HG03460 (cell line): ENCODE data around the gene ANAPC2.
A peak's percentile ranks its signal among the peaks of the same experiment; 100 is the strongest.

Experiments used
- ATAC-seq: cut with Tn5 transposase; IDR thresholded peaks from one replicate; pipeline ENCODE4 v1.9.1; 2021; ENCODE audit not compliant: unreplicated experiment

Gene ANAPC2, protein sequence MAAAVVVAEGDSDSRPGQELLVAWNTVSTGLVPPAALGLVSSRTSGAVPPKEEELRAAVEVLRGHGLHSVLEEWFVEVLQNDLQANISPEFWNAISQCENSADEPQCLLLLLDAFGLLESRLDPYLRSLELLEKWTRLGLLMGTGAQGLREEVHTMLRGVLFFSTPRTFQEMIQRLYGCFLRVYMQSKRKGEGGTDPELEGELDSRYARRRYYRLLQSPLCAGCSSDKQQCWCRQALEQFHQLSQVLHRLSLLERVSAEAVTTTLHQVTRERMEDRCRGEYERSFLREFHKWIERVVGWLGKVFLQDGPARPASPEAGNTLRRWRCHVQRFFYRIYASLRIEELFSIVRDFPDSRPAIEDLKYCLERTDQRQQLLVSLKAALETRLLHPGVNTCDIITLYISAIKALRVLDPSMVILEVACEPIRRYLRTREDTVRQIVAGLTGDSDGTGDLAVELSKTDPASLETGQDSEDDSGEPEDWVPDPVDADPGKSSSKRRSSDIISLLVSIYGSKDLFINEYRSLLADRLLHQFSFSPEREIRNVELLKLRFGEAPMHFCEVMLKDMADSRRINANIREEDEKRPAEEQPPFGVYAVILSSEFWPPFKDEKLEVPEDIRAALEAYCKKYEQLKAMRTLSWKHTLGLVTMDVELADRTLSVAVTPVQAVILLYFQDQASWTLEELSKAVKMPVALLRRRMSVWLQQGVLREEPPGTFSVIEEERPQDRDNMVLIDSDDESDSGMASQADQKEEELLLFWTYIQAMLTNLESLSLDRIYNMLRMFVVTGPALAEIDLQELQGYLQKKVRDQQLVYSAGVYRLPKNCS

DNA sequence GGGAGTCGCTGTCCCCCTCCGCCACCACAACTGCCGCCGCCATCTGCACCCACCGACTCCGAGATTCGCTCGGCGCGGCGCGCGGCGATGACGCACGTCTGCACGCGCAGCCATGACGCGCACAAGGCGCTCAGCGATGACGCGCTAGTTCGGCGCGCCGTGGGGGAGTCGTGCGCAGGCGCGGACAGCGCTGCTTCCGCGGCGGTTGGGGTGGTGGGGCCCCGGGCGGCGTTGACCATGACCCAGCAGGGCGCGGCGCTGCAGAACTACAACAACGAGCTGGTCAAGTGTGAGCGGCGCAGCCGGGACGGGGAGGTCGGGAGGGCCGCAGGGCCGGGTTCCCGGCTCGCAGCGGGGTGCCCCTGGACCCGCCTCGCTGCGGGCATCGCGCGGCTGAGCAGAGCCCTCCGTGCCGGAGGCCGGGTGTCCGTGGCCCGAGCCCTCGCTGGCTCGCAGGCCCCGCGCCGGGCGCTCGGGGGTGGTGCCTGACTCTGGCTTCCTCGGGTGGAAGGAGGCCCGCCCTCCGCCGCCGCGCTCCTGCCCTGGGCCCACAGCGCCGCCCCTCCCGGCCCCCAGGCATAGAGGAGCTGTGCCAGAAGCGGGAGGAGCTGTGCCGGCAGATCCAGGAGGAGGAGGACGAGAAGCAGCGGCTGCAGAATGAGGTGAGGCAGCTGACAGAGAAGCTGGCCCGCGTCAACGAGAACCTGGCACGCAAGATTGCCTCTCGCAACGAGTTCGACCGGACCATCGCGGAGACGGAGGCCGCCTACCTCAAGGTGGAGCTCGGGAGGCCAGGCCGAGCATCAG lies at the start of gene ANAPC2, which contains the start of gene SSNA1:
Gene ANAPC2, minus strand, starts transcription at position 71 of the 807 bp plus-strand sequence. Its CDS starts 28 bp downstream, at position 43.
Gene SSNA1, plus strand, starts transcription at position 187 of the 807 bp plus-strand sequence. Its CDS starts 51 bp downstream, at position 238.
- ATAC-seq = peak; percentile 68

DNA sequence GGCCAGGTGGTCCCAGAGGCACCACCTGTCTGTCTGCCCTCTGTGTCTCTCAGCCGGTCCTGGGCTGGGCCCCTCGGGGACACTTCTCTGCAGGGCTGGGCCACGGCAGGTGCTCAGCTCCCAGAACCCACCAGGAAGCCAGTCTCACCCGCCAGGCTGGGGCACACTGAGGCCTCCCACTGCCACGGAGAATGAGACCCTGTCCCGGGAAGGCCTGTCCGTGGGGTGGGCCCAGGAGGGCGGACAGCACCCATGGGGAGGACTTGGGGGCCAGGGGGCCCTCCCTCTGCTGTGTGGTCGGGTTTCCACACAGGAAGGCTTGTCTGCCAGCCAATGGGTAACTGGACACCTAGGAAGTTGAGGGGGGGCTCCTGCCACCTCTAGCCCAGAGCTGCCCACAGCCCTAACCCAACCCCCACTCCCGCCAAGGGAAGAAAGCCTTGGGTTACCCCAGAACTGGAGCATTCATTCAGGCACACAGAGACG lies 48.6 kb upstream of the ANAPC2 start:
- ATAC-seq = no peak

GRCh38 chr9:137236238-137236935 lies 48.0 kb upstream of the ANAPC2 start:
- no peak for ATAC-seq

DNA sequence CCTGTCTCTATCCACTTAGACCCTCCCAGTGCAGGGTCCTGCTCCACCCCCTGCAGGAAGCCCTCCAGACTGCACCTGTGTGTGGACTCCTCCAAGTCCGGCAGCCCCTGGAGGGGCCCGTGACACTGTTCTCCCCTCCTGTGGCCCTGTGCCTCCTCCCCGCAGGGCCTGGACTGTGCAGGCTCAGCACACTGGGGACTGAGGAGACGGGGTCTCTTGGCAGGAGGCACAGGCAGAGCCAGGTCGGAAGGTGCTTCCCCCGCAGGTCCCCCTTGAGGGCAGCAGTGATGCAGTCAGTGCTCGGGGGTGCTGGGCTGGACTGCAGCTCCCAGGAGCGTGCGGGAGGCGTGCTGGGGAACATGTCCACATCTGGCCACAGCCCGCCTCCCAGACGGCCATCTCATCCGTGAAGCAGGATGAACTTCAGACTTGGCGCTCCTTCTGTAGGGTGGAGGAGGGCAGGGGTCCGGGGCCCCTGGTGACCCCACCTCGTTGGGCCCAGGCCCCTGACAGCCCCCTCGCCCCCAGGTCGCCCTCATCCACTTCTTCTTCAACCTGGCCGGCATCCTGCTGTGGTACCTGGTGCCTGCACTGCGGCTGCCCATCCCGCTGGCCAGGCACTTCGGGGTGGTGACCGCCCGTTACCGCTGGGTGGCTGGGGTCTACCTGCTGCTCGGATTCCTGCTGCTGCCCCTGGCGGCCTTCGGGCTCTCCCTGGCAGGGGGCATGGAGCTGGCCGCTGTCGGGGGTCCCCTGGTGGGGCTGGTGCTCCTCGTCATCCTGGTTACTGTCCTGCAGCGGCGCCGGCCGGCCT lies 47.3 kb upstream of the ANAPC2 start:
- ATAC-seq = no peak

- ATAC-seq = no peak
Measured at GRCh38 chr9:137234758-137235423, 46.5 kb upstream of the ANAPC2 start.

DNA sequence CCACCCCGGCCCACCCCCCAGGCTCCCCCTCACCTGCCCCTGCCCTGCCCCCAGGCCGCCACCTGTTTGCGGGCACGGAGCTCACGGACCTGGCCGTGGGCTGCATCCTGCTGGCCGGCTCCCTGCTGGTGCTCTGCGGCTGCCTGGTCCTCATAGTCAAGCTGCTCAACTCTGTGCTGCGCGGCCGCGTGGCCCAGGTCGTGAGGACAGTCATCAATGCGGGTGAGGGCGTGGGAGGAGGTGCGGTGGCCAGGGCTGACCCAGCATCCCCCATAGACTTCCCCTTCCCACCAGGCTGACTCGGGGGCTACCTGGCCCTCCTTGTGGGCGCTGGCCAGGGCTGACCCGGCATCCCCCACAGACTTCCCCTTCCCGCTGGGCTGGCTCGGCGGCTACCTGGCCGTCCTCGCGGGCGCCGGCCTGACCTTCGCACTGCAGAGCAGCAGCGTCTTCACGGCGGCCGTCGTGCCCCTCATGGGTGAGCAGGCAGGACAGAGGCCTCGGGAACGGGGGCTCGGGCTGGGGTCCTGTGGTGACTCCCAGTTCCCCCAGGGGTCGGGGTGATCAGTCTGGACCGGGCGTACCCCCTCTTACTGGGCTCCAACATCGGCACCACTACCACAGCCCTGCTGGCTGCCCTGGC lies 45.8 kb upstream of the ANAPC2 start:
- no peak for ATAC-seq

DNA sequence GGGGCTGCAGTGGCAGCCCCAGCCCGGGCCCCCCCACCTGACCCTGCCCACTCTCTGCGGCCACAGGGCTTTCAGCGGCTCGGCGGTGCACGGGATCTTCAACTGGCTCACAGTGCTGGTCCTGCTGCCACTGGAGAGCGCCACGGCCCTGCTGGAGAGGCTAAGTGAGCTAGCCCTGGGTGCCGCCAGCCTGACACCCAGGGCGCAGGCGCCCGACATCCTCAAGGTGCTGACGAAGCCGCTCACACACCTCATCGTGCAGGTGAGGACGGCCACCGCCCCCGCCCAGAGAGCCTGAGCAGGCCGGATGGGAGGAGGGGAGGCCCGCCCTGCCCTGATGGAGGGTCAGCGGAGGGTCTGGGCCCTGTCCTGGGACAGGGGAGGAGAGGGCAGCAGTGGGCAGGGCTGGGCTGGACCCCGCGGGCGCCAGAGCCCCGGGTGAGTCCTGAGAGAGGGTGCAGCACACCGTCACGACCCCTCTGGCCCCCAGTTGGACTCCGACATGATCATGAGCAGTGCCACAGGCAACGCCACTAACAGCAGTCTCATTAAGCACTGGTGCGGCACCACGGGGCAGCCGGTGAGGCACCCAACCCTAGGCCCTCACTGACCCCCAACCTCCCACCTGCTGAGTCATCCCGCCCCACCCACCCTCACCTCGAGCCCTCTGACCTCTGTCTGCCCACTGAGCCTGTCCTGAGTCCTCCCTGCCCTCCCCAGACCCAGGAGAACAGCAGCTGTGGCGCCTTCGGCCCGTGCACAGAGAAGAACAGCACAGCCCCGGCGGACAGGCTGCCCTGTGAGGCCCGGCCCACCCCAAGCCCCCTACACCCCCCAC lies 45.0 kb upstream of the ANAPC2 start:
- no peak for ATAC-seq

DNA sequence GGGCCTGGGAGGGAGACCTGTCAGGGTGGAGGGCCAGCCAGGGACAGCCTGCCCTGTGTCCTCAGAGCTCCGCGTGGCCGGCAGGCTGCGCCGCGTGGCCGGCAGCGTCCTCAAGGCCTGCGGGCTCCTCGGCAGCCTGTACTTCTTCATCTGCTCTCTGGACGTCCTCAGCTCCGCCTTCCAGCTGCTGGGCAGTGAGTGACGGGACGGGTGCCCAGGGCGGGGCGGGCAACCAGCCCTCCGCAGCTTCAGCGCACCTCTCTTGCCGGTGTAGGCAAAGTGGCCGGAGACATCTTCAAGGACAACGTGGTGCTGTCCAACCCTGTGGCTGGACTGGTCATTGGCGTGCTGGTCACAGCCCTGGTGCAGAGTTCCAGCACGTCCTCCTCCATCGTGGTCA lies 44.1 kb upstream of the ANAPC2 start:
- no peak for ATAC-seq

- no peak for ATAC-seq
Measured at GRCh38 chr9:137232101-137232500, 43.7 kb upstream of the ANAPC2 start.

GRCh38 chr9:137231372-137232039 lies 43.1 kb upstream of the ANAPC2 start:
- ATAC-seq = no peak

DNA sequence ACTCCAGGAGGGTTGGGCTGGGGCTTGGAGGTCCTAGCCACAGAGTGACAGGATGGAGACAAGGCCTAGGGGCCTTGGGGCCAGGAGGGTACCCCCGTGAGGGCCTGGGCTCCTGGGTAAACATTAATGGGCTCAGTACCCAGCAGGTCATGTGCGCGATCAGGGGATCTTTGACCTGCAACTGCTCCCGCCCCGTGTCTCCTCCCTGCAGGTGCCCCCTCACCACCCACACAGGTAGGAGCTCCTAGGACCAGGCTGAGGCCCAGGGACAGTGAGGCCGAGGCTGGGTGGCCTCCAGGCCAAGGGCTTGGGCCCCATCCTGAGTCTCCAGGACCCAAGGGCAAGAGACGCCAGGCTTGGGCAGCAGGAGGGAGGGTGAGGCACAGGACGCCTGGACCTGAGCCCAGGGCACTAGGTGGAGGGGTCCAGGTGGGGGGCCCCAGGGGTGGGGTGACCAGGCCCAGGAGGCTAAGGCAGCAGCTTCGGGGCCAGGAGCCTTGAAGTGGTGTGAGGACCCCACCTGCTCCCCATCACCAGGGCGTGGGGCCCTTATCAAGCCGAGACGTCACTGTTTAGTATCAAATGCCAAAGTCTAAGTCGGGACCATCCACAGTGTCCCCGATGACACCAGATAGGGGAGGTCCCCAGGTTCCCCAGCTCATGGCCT lies 42.5 kb upstream of the ANAPC2 start, which contains the start of gene SLC34A3:
Gene SLC34A3, plus strand, starts transcription at position 197 of the 667 bp plus-strand sequence. CDS start 802 bp downstream, outside the sequence.
- ATAC-seq = no peak

DNA sequence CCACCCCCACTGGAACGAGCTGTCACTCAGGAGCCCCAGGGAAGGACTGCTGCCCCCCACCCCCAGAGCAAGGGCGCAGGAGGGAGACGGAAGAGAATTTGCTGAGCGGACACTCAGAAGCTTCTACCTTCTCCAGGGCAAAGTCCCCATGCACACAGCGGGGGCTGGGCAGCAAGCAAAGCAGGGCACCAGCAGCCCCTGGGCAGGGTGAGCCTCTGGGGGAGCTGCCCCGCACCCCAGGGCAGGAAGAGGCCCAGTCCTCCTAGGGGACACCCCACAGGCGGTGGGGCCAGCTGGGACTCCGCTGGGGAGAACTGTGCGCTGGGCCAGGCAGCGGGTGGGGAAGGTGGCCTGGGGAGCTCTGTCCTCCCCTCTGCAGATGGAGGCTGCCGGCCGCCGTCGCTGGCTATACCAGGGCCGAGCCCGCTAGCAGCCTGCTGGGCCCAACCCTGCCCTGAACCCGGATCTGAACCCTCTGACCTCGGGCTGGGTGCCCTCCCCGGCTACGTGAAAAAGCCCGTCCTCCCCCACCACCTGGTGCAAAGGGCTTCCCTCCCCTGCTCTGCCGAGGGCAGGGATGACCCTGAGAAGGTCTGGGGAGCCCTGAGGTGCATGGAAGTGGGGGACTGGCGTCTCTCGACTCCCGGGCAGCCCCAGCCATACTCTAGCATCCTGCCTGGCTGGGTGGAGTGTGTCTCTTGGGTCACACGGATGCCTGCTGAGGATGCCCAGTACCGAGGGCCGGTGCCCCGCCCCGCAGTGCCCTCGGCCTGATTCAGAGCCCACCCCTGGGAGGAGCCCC lies 41.7 kb upstream of the ANAPC2 start:
- no peak for ATAC-seq

DNA sequence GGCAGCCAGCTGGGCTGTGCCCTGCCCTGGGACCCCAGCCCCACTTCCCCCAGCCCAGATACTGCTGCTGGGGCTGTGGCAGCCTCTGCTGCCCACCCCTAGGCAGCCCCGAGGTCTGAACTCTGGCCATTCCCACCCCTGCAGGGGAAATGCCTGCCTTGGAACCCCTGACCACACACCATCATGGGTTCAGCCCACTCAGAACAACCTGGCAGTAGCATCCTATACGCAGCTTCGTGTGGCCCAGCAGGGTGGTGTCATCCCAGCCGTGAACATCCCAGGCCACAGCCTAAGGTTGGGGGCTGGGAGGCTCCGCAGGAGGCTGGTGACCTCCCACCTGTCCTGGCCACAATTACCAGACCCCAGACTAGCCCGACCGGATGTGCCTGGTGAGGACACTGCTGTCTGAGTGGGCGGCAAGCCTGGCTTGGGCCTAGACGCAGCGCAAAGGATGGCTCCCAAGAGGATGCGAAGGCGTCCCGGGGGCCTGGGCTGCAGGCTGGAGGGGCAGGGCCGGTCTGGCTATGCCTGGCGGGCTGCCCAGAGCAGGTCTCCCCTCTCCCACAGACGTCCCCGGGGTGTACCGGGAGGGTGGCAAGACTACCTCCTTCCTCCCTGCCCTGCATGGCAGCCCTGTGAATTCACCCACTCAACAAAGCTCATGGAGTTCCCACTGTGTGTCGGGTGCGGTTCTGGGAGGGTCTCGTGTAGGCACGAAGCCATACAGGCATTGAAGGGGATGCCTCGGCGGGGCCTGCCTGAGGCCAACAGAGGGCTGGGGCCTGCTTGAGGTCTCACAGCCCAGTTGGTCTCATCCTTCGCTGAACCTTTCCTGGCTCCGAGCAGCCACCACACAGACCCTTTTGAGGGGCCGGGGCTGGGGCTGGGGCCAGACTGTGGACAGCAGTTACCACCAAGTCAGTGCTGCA lies 40.9 kb upstream of the ANAPC2 start:
- ATAC-seq = no peak

DNA sequence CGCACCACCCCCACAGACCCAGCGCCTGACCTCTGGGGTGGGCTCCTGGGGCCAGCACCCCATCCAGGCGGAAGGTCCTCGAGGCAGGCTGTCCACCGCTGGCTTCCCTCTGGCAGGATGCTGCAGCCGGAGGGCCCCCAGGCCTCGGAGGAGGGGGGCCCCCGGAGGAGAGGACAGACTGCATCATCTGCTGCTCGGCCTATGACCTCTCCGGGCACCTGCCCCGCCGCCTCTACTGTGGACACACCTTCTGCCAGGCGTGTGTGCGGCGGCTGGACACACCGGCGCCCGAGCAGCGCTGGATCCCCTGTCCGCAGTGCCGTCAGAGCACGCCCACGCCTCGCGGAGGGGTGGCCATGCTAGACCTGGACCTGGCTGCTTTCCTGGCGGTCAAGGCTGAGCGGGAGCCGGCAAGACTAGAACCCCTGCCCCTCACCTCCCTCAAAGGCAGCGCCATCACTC lies 40.2 kb upstream of the ANAPC2 start:
- no peak for ATAC-seq
